GM12873 (cell line): ENCODE data around the gene SON.

ENCODE experiments used
- CTCF ChIP-seq: IDR thresholded peaks from 2 replicates; pipeline ENCODE4 v1.5.1; 2012; ENCODE audit warnings: low read depth, mild to moderate bottlenecking, moderate library complexity, low read length, control low read depth; ENCODE audit not compliant: insufficient read depth; ENCODE audit errors: missing control alignments

SON gene

GRCh38 chr21:33618407-33618806 lies 75.6 kb downstream of the SON start:
- no peak for TF ChIP-seq CTCF

- no peak for TF ChIP-seq CTCF
Measured at GRCh38 chr21:33619726-33620125, 76.9 kb downstream of the SON start.

- no peak for TF ChIP-seq CTCF
Measured at GRCh38 chr21:33622253-33622652, 79.4 kb downstream of the SON start.
